HCT116 (cell line): ENCODE data around the gene BRD7. TPM values are rescaled to one million over a fixed set of nuclear protein-coding genes. Genes with fewer than 3 reads are reported as not detected.

Experiments
- ATAC-seq: fragments of 200-7000 bp; cut with Tn5 transposase; 2 replicates; pipeline ENCODE4 v1.9.1; 2020; ENCODE audit warnings: mild to moderate bottlenecking, moderate library complexity
- BruUV-seq: library from RNA; stranded (reverse); fragments of 400-500 nt; replicated peaks from 2 replicates; lab custom pipeline; 2021; lab: Mats Ljungman, UMichigan
- CTCF ChIA-PET: fragments of 300-600 bp; sonication (Branson Sonifier 250); formaldehyde crosslinking; loops from one replicate; lab custom pipeline; 2021; ENCODE audit warnings: antibody characterized with exemption; lab: Charles Lee
- POLR2A ChIA-PET: fragments of 300-600, 350-600 bp; sonication (Branson Sonifier 250); formaldehyde crosslinking; loops from one replicate; lab custom pipeline; 2021; ENCODE audit warnings: antibody characterized with exemption; lab: Charles Lee
- RAD21 ChIA-PET, 2 experiments: fragments of 300-600 bp; sonication (Branson Sonifier 250); formaldehyde crosslinking; loops; one replicate each; lab custom pipeline; 2023; ENCODE audit warnings: low total read pairs in 2 of 2; ENCODE audit not compliant: uncharacterized antibody in 2 of 2, unreplicated experiment in 2 of 2, low non-redundant PET in 1 of 2; lab: Charles Lee
- DNase-seq: peaks from one replicate; pipeline ENCODE4 v3.0.0-alpha.2; 2010; ENCODE audit warnings: low read depth, low spot score
- H2AFZ ChIP-seq: fragments of 200-600 bp; shearing (Covaris generic), sonication (generic); 2 replicates; pipeline ENCODE4 v1.6.1; 2017; ENCODE audit warnings: low read depth, mixed run types, mixed read lengths, antibody characterized with exemption, low read length; ENCODE audit not compliant: poor library complexity, severe bottlenecking
- H3K27ac ChIP-seq: 2 replicates; pipeline ENCODE4 v1.5.1; 2012; ENCODE audit warnings: low read depth, low read length
- H3K27me3 ChIP-seq: fragments of 200-600 bp; sonication (generic); 2 replicates; pipeline ENCODE4 v1.6.1; 2016; ENCODE audit warnings: mixed run types, low read length, mixed read lengths; ENCODE audit not compliant: insufficient read depth
- H3K36me3 ChIP-seq, 2 experiments: fragments of 200-500 bp in 1 of 2; fragments of 200-600 bp in 1 of 2; sonication (Bioruptor generic) in 1 of 2; sonication (generic) in 1 of 2; 2 replicates each; pipeline versions ENCODE4 v1.5.1 to v1.6.1; 2014 to 2016; ENCODE audit warnings: low read length in 2 of 2, inconsistent platforms in 1 of 2, mixed read lengths in 1 of 2, mixed run types in 1 of 2; ENCODE audit not compliant: insufficient read depth in 2 of 2, control insufficient read depth in 1 of 2
- H3K4me1 ChIP-seq, 2 experiments: fragments of 200-600 bp in 1 of 2; sonication (generic) in 1 of 2; 2 replicates each; pipeline versions ENCODE4 v1.5.1 to v1.6.1; 2012 to 2017; ENCODE audit warnings: low read length in 2 of 2, inconsistent platforms in 1 of 2, mild to moderate bottlenecking in 1 of 2, mixed read lengths in 1 of 2, mixed run types in 1 of 2, moderate library complexity in 1 of 2; ENCODE audit not compliant: insufficient read depth in 2 of 2, control insufficient read depth in 1 of 2
- H3K4me2 ChIP-seq: fragments of 200-600 bp; sonication (generic); 2 replicates; pipeline ENCODE4 v1.6.1; 2017; ENCODE audit warnings: mixed run types, low read length, mixed read lengths
- H3K4me3 ChIP-seq, 2 experiments: fragments of 200-600 bp in 1 of 2; sonication (generic) in 1 of 2; replicated peaks in 1 of 2; 2 replicates each; pipeline ENCODE4 v1.5.1; 2011 to 2016; ENCODE audit warnings: low read length in 2 of 2, control low read depth in 1 of 2, low read depth in 1 of 2, mild to moderate bottlenecking in 1 of 2, mixed read lengths in 1 of 2, mixed run types in 1 of 2
- H3K79me2 ChIP-seq: fragments of 200-600 bp; sonication (generic); 2 replicates; pipeline ENCODE4 v1.6.1; 2017; ENCODE audit warnings: mild to moderate bottlenecking, mixed run types, low read length, moderate library complexity, mixed read lengths; ENCODE audit not compliant: insufficient read depth
- H3K9ac ChIP-seq: fragments of 200-600 bp; sonication (generic); 2 replicates; pipeline ENCODE4 v1.6.1; 2016; ENCODE audit warnings: low read length, mixed read lengths
- H3K9me2 ChIP-seq: fragments of 200-600 bp; sonication (generic), shearing (Covaris generic); 2 replicates; pipeline ENCODE4 v1.6.1; 2017; ENCODE audit warnings: mixed run types, mild to moderate bottlenecking, moderate library complexity; ENCODE audit not compliant: insufficient read depth
- H3K9me3 ChIP-seq, 2 experiments: fragments of 200-500 bp in 1 of 2; fragments of 200-600 bp in 1 of 2; sonication (Bioruptor generic) in 1 of 2; sonication (generic) in 1 of 2; 2 replicates each; pipeline ENCODE4 v1.6.1; 2014 to 2017; ENCODE audit warnings: low read length in 2 of 2, mixed read lengths in 2 of 2, inconsistent platforms in 1 of 2, low read depth in 1 of 2, mild to moderate bottlenecking in 1 of 2, mixed run types in 1 of 2, moderate library complexity in 1 of 2; ENCODE audit not compliant: control insufficient read depth in 1 of 2, insufficient read depth in 1 of 2
- H4K20me1 ChIP-seq: fragments of 200-600 bp; sonication (generic), shearing (Covaris generic); 2 replicates; pipeline ENCODE4 v1.6.1; 2017; ENCODE audit warnings: mixed run types, mild to moderate bottlenecking, moderate library complexity; ENCODE audit not compliant: insufficient read depth
- EGR1 ChIP-seq: IDR thresholded peaks from 2 replicates; pipeline ENCODE4 v1.6.1; 2012; ENCODE audit warnings: low read depth
- ELF1 ChIP-seq: IDR thresholded peaks from 2 replicates; pipeline ENCODE4 v1.6.1; 2012; ENCODE audit warnings: low read depth, borderline replicate concordance
- FOSL1 ChIP-seq: IDR thresholded peaks from 2 replicates; pipeline ENCODE4 v1.6.1; 2012; ENCODE audit warnings: low read depth
- POLR2A ChIP-seq: IDR thresholded peaks from 2 replicates; pipeline ENCODE4 v1.7.0; 2011; ENCODE audit warnings: borderline replicate concordance; ENCODE audit not compliant: insufficient read depth, insufficient read length; ENCODE audit errors: extremely low read depth
- POLR2AphosphoS5 ChIP-seq: IDR thresholded peaks from 2 replicates; pipeline ENCODE4 v1.6.1; 2011; ENCODE audit warnings: mild to moderate bottlenecking, low read depth, low read length, moderate library complexity
- SRF ChIP-seq: IDR thresholded peaks from 2 replicates; pipeline ENCODE4 v1.6.1; 2012; ENCODE audit warnings: low read depth
- ZNF274 ChIP-seq: fragments of 200-500 bp; sonication (Bioruptor generic); IDR thresholded peaks from 2 replicates; pipeline ENCODE4 v1.6.1; 2014; ENCODE audit warnings: mild to moderate bottlenecking, low read depth, low read length, inconsistent platforms
- intact Hi-C: fragments of 100-400 bp; cut with micrococcal nuclease; formaldehyde crosslinking; loops from 2 replicates; pipeline ENCODE4 v1.10.0; 2022
- total RNA-seq: library from RNA; stranded (reverse); gene quantifications from one replicate; pipeline ENCODE4 v1.2.1, GENCODE V29; 2021; ENCODE audit not compliant: unreplicated experiment
- TF ChIP-seq, protein P1 (sequence below): IDR thresholded peaks from 2 replicates; pipeline ENCODE4 v1.6.1; 2011; ENCODE audit warnings: mild to moderate bottlenecking, low read length, moderate library complexity; ENCODE audit not compliant: insufficient replicate concordance; ENCODE audit errors: extremely low read depth
- TF ChIP-seq, protein P2 (sequence below): IDR thresholded peaks from 2 replicates; pipeline ENCODE4 v1.6.1; 2012
- TF ChIP-seq, protein P3 (sequence below): IDR thresholded peaks from 2 replicates; pipeline ENCODE4 v1.6.1; 2012
- TF ChIP-seq, protein P4 (sequence below): IDR thresholded peaks from 2 replicates; pipeline ENCODE4 v1.6.1; 2012; ENCODE audit warnings: low read depth
- TF ChIP-seq, protein P5 (sequence below), 3 experiments: fragments of 200-600 bp in 1 of 3; sonication (generic) in 1 of 3; IDR thresholded peaks in 2 of 3; conservative IDR thresholded peaks in 1 of 3; 2 replicates each; pipeline ENCODE4 v1.5.1; 2012 to 2017; ENCODE audit warnings: low read depth in 2 of 3, low read length in 2 of 3, antibody characterized with exemption in 1 of 3, borderline replicate concordance in 1 of 3, control low read depth in 1 of 3, mild to moderate bottlenecking in 1 of 3, mixed read lengths in 1 of 3, mixed run types in 1 of 3, moderate library complexity in 1 of 3; ENCODE audit not compliant: insufficient read depth in 1 of 3

Gene BRD7
- total RNA-seq, 1 experiment from 2014 or later, result 85.4 TPM

DNA sequence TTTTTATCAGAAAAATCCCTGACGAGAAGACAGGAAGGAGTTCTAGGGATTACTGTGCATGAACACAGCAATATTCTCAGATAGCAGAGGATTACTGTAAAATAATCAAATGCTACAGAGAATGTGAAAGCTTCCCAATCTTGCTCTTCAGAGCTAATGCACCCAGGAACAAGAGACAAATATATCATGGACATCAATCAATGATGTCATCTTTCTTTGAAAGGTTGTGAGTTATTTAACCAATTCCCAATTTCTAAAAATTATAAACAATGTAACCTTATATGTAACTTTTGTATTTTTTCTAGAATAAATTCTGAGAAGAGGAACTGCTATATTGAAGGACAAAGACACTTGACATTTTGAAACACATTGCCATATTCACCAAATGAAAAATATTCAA, 46.5 kb downstream of the BRD7 start:
- no peaks in the 10 kb centered on the region for H3K9me3 ChIP-seq
- POLR2A ChIA-PET, result no interaction called here
- no peaks in the 10 kb centered on the region for H3K4me1 ChIP-seq
- H3K9me2 ChIP-seq, result no peaks in the 10 kb centered on the region
- TF ChIP-seq POLR2A, result no peak
- TF ChIP-seq, protein P1, sequence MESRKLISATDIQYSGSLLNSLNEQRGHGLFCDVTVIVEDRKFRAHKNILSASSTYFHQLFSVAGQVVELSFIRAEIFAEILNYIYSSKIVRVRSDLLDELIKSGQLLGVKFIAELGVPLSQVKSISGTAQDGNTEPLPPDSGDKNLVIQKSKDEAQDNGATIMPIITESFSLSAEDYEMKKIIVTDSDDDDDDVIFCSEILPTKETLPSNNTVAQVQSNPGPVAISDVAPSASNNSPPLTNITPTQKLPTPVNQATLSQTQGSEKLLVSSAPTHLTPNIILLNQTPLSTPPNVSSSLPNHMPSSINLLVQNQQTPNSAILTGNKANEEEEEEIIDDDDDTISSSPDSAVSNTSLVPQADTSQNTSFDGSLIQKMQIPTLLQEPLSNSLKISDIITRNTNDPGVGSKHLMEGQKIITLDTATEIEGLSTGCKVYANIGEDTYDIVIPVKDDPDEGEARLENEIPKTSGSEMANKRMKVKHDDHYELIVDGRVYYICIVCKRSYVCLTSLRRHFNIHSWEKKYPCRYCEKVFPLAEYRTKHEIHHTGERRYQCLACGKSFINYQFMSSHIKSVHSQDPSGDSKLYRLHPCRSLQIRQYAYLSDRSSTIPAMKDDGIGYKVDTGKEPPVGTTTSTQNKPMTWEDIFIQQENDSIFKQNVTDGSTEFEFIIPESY, result no peak
- TF ChIP-seq, protein P2, sequence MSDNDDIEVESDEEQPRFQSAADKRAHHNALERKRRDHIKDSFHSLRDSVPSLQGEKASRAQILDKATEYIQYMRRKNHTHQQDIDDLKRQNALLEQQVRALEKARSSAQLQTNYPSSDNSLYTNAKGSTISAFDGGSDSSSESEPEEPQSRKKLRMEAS, result no peak
- TF ChIP-seq EGR1, result no peak
- no peak for TF ChIP-seq FOSL1
- no peak for TF ChIP-seq ELF1
- TF ChIP-seq, all 23 proteins: peak for 0
- BruUV-seq, result no TSS peak
- H2AFZ ChIP-seq, result no peak overlapping the region
- peaks cover 53 to 67% of the 10 kb centered on the region in 2 experiments for H3K36me3 ChIP-seq
- no peak overlapping the region for H3K27ac ChIP-seq
- no peak overlapping the region for H3K4me3 ChIP-seq
- DNase-seq (no peak), ATAC-seq (no peak)
- intact Hi-C loops, result loop anchor here (5.0 kb wide), 1 partner anchor 345 kb away; no protein-coding TSS in a partner anchor
- no peaks in the 10 kb centered on the region for H3K79me2 ChIP-seq
- H3K27me3 ChIP-seq, result no peaks in the 10 kb centered on the region
- ChIA-PET CTCF (interaction anchor here (1.7 kb wide), 1 partner anchor 484 kb away, joined by 7 read pairs; no protein-coding TSS in a partner anchor), RAD21 (interaction anchor here in 1 of 2 experiments (0.7 kb wide), 1 partner anchor 47 kb away, joined by 3 read pairs; the partner anchor contains the start of gene BRD7)
- H3K4me2 ChIP-seq, result no peak overlapping the region
- H3K9ac ChIP-seq, result no peak overlapping the region
- H4K20me1 ChIP-seq, result peaks cover under 1% of the 10 kb centered on the region; the same call in 1 of the 2 replicates

DNA sequence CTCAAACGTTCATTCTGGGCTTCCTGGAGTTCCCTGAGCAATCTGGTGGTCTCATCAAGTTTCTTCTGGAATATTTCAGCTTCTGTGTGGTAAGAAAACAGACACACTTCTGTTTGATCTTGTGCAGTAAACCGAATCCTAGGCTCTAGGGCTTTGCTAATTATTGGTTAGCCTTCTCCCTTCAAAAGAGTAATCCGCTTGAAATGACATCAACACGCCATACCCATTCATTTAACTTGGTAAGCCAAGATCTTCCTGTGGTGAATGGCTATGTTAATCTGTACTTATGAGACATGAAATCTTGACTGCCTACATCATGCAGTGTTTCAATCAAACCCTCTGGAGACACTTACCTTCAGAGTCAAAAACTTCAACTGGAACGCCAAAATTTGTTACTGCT, 48.5 kb downstream of the BRD7 start:
- Histone ChIP-seq H3K27me3 (no peaks in the 10 kb centered on the region), H3K27ac (no peak overlapping the region), H3K9me3 (no peaks in the 10 kb centered on the region), H3K36me3 (peaks cover 45 to 72% of the 10 kb centered on the region in 2 experiments), H3K9ac (no peak overlapping the region), H3K4me2 (no peak overlapping the region), H3K4me3 (no peak overlapping the region), H3K79me2 (no peaks in the 10 kb centered on the region), H3K9me2 (no peaks in the 10 kb centered on the region), H4K20me1 (no peaks in the 10 kb centered on the region), H3K4me1 (no peaks in the 10 kb centered on the region), H2AFZ (no peak overlapping the region)
- CTCF ChIA-PET, result no interaction called here
- RAD21 ChIA-PET, result no interaction called here
- BruUV-seq, result no TSS peak
- ATAC-seq (no peak), DNase-seq (no peak)
- POLR2A ChIA-PET, result no interaction called here
- intact Hi-C loops, result loop anchor here (5.0 kb wide), 1 partner anchor 347 kb away; no protein-coding TSS in a partner anchor
- TF ChIP-seq, protein P3, sequence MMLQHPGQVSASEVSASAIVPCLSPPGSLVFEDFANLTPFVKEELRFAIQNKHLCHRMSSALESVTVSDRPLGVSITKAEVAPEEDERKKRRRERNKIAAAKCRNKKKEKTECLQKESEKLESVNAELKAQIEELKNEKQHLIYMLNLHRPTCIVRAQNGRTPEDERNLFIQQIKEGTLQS, result no peak
- TF ChIP-seq, protein P4, sequence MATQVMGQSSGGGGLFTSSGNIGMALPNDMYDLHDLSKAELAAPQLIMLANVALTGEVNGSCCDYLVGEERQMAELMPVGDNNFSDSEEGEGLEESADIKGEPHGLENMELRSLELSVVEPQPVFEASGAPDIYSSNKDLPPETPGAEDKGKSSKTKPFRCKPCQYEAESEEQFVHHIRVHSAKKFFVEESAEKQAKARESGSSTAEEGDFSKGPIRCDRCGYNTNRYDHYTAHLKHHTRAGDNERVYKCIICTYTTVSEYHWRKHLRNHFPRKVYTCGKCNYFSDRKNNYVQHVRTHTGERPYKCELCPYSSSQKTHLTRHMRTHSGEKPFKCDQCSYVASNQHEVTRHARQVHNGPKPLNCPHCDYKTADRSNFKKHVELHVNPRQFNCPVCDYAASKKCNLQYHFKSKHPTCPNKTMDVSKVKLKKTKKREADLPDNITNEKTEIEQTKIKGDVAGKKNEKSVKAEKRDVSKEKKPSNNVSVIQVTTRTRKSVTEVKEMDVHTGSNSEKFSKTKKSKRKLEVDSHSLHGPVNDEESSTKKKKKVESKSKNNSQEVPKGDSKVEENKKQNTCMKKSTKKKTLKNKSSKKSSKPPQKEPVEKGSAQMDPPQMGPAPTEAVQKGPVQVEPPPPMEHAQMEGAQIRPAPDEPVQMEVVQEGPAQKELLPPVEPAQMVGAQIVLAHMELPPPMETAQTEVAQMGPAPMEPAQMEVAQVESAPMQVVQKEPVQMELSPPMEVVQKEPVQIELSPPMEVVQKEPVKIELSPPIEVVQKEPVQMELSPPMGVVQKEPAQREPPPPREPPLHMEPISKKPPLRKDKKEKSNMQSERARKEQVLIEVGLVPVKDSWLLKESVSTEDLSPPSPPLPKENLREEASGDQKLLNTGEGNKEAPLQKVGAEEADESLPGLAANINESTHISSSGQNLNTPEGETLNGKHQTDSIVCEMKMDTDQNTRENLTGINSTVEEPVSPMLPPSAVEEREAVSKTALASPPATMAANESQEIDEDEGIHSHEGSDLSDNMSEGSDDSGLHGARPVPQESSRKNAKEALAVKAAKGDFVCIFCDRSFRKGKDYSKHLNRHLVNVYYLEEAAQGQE, result no peak
- no peak for TF ChIP-seq ZNF274
- TF ChIP-seq SRF, result no peak
- no peak for TF ChIP-seq POLR2AphosphoS5
- TF ChIP-seq, protein P5, sequence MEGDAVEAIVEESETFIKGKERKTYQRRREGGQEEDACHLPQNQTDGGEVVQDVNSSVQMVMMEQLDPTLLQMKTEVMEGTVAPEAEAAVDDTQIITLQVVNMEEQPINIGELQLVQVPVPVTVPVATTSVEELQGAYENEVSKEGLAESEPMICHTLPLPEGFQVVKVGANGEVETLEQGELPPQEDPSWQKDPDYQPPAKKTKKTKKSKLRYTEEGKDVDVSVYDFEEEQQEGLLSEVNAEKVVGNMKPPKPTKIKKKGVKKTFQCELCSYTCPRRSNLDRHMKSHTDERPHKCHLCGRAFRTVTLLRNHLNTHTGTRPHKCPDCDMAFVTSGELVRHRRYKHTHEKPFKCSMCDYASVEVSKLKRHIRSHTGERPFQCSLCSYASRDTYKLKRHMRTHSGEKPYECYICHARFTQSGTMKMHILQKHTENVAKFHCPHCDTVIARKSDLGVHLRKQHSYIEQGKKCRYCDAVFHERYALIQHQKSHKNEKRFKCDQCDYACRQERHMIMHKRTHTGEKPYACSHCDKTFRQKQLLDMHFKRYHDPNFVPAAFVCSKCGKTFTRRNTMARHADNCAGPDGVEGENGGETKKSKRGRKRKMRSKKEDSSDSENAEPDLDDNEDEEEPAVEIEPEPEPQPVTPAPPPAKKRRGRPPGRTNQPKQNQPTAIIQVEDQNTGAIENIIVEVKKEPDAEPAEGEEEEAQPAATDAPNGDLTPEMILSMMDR (IDR thresholded peaks at IDR 0.05 in 2 of 3, conservative IDR thresholded peaks at IDR 0.05 in 1 of 3; ENCODE audit: borderline replicate concordance in 1 of 3, insufficient read depth in 1 of 3, low read depth in 2 of 3, low read length in 2 of 3), result no peak
